Stimulated activated memory B cell treated with anti-CD40 and anti-IgM and Interleukin-4, amounts not matched to agents 10 μg/mL and 1 μg/mL and 100 μg/mL, for 72 hours (primary cell): ENCODE measurements around the gene CCDC186.
A peak's percentile ranks its signal among the peaks of the same experiment; 100 is the strongest.

Experiments used
- ATAC-seq: fragments of 150-1000 bp; cut with Tn5 transposase; 2 replicates; pipeline ENCODE4 v1.10.0; 2021
- H3K27ac Mint-ChIP-seq: one replicate; pipeline ENCODE4 v1.8.0; 2022; ENCODE audit warnings: mild to moderate bottlenecking, mixed read lengths
- H3K27me3 Mint-ChIP-seq: one replicate; pipeline ENCODE4 v1.8.0; 2022; ENCODE audit warnings: mixed read lengths
- H3K36me3 Mint-ChIP-seq: one replicate; pipeline ENCODE4 v1.8.0; 2022; ENCODE audit warnings: mixed read lengths
- H3K4me1 Mint-ChIP-seq: one replicate; pipeline ENCODE4 v1.8.0; 2022; ENCODE audit warnings: mixed read lengths
- H3K4me3 Mint-ChIP-seq: one replicate; pipeline ENCODE4 v1.8.0; 2022; ENCODE audit warnings: mild to moderate bottlenecking, moderate library complexity, mixed read lengths
- H3K9me3 Mint-ChIP-seq: one replicate; pipeline ENCODE4 v1.8.0; 2022; ENCODE audit warnings: mixed read lengths

The CCDC186 gene

DNA sequence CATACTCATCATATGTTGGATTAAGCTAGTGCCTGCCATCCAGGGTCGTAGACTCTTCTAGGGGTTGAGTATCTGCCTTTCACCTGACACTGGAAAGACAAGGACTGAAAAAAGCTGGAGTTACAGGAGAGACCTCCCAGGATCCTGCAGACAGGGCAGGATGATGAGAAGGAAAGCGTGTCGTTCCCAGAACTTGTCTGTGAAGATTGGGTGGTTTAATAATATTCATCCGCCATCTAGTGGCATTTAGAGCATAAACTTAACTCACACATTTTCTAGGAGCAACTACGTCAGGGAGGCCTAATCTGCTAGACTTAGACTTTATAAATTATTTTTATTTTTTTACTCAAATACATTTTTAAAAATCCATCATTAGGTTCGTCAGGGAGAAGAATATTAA lies 70.7 kb downstream of the CCDC186 start:
- ATAC-seq = peak; percentile 53
- H3K4me3 Mint-ChIP-seq = no peak overlapping the region
- H3K36me3 Mint-ChIP-seq = no peaks in the 10 kb centered on the region
- no peaks in the 10 kb centered on the region for H3K9me3 Mint-ChIP-seq
- peaks cover 41% of the 10 kb centered on the region for H3K4me1 Mint-ChIP-seq
- H3K27ac Mint-ChIP-seq = no peak overlapping the region
- H3K27me3 Mint-ChIP-seq = peaks cover 20% of the 10 kb centered on the region

DNA sequence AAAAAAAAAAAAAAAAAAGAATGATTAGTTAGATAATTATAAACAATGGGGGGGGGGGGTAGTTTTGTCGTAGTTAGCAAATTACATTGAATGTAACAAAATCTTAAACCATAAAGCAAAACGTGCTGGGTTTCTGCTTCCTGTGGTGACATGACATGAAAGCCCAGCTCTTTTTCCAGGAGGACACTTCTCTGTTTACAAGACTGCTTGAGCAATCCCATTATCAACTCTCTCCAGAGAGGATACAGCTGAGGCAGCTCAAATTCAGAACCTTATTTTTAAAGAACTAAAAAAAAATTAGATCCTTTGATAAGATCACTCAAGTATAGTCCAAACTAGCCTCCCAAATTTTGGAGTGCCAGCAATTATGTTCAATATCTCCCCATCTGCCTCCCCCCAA lies 71.7 kb downstream of the CCDC186 start:
- no peak for ATAC-seq
- Mint-ChIP-seq H3K27ac (no peak overlapping the region), H3K4me3 (no peak overlapping the region), H3K9me3 (no peaks in the 10 kb centered on the region), H3K27me3 (peaks cover 20% of the 10 kb centered on the region), H3K4me1 (peaks cover 47% of the 10 kb centered on the region), H3K36me3 (no peaks in the 10 kb centered on the region)

DNA sequence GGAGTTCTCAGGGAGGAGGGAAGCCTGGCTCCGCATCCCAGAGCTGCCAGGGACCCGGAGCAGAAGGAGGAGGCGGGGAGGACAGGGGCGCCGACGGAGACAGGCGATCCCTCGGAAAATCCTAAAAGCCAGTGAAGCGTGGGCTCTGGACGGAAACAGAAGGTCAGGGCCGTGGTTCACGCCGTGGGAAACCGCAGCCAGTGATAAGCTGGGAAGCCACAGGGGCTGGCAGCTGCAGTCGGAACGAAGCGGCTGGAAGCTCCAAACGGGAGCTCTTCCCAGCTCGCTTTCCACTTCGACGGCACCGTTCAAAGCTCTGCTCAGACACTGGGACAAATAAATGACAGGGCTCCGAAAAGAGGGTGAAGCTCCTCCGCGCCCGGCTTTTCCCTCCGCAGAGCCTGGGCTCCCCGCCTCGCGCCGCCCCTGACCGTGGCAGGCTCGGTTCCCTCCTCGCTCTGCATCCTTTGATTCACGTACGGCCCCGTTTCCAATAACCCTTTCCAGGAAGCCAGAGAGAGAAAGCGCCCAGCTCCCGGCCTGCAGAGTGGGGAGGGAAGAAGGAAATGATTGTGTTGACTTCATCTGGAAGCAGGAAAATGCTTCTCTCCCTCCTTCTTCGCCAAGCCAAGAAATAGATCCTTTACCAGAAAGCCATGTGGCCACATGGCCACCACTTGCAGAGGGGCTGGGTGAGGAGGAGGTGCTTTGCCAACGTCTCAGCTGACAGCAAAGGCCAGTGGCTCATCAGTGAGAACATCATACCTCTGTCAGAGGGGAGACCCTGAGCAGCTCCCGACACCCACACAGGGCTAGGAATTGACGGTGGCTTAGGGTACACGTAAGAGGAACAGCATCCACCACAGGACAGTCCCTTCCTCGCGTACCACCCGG lies 72.9 kb downstream of the CCDC186 start:
- Mint-ChIP-seq H3K27me3 (peaks cover 20% of the 10 kb centered on the region), H3K36me3 (no peaks in the 10 kb centered on the region), H3K9me3 (no peaks in the 10 kb centered on the region), H3K4me3 (peak overlapping the region; percentile 76), H3K27ac (peak overlapping the region; percentile 80), H3K4me1 (peaks cover 59% of the 10 kb centered on the region)
- peak; percentile 49 for ATAC-seq

DNA sequence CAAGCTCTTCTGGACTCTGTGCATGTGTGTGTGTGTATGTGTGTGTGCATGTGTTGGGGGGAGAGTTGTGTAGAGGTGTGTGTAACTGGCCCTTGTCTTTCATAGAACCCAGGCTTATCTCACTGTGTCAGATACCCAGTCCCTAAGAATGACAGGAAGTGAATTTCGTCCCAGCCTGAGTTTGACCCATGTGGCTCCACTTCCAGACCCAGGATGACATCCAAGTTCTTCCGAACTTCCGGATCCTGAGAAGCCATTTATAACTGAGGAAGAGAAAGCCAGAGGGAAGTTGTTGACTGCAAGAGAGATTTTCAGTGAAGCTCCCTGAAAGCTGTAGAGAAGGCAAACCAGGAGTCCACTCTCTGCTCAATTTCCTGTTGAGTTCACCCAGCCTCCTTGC lies 77.1 kb downstream of the CCDC186 start:
- no peak for ATAC-seq
- H3K4me3 Mint-ChIP-seq = no peak overlapping the region

DNA sequence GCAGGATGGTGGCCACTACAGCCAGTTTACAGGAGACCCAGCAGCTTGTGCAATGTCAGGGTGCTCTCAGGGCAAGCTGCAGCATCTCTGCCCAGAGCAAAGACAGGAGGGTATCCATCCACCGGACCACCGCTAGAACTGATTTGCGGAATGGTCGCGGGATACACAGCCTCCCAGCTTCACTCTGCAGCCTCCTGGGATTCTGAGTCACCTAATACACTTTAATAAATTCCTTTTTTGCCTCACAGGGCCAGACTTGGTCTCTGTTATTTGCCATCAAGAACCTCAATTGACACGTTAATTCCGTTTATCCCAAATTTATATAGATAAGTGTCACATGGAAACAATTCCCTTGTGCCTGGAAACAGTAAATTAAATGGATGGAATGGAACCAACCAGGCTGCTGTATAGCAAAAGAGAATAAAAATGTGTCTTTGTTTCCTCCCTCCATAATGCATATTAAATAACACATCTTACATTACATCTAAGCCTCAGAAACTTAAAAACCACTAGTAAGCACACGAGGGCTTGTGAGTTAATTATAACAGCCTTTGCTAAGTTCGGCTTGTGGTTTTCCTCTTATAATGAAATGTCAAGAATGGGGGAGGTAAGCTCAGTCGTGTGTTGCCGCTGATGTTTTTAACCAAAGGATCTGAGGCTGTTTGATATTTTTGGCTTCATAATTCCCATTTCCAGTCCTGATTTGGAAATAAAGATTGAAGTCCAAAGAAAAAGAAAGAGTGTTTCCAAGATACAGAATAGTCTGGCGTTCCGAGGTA lies 78.3 kb downstream of the CCDC186 start:
- Mint-ChIP-seq H3K36me3 (peaks cover 11% of the 10 kb centered on the region), H3K27me3 (peaks cover 10% of the 10 kb centered on the region), H3K27ac (peak overlapping the region; percentile 77), H3K9me3 (peaks cover 9% of the 10 kb centered on the region), H3K4me3 (peak overlapping the region; percentile 58), H3K4me1 (peaks cover 63% of the 10 kb centered on the region)
- ATAC-seq = peak; percentile 75

More for the DNA sequence above, 77.1 kb downstream of the CCDC186 start:
- H3K27me3 Mint-ChIP-seq = peaks cover 20% of the 10 kb centered on the region
- H3K36me3 Mint-ChIP-seq = peaks cover 11% of the 10 kb centered on the region
- H3K27ac Mint-ChIP-seq = peak overlapping the region; percentile 77
- H3K4me1 Mint-ChIP-seq = peaks cover 73% of the 10 kb centered on the region
- peaks cover 9% of the 10 kb centered on the region for H3K9me3 Mint-ChIP-seq

DNA sequence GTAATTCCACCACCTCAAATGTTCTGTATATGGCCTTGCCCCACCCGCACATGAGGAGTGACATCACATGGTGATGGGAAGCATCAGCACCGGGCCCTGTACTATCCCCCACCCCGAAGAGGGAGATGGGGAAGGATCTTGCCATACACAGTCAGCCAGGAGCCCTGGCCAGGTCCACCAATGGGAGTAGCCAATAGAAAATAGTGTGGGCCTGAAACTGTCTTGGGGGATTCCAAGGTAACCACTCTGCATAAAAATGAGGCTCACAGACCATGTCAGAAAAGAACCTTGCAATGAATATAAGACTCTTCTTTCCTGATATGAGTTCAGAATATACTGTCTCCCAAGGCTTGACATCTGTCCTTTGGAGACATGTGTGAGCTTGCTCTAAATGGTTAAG lies 79.2 kb downstream of the CCDC186 start:
- Mint-ChIP-seq H3K9me3 (peaks cover 9% of the 10 kb centered on the region), H3K4me1 (peaks cover 53% of the 10 kb centered on the region), H3K4me3 (peak overlapping the region; percentile 29), H3K27ac (peak overlapping the region; percentile 77), H3K27me3 (peaks cover under 1% of the 10 kb centered on the region), H3K36me3 (peaks cover 11% of the 10 kb centered on the region)
- ATAC-seq = peak; percentile 72

DNA sequence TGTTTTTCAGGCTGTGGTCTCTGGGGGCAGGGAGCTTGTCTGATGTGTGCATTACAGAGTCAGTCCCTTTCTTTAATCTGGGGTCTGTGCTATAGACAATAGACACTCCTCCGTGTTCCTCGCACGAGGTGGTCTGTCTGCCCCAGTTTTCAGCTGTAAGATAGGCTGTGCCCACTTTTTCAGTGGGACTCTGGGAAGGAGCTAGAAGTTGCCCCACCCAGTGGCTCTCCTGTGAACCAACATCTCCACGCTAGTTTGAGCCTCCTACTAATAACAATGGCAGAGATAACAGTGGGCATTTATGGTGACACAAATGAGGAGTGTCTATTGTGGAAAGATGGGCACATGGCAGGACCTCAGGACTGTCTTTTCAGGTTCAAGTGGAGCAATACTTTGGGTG lies 86.3 kb downstream of the CCDC186 start:
- Mint-ChIP-seq H3K27ac (no peak overlapping the region), H3K27me3 (no peaks in the 10 kb centered on the region)
- no peak for ATAC-seq

DNA sequence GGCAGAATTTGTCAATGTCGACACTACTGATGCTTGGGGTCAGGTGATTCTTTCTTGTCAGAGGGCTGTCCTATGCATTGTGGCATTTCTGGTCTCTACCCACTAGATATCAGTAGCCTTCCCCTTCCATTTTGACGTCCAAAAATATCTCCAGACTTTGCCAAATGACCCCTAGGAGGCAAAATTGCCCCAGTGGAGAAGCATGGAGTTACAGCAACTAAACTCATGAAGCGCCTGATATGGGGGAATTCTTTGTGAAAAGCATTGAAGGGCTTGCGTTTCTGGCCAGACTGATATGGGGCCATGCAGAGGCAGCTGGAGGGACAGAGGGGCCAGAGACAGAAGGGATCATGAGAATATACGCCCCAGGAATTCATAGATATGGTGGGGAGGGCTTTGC lies 86.7 kb downstream of the CCDC186 start:
- no peaks in the 10 kb centered on the region for H3K4me1 Mint-ChIP-seq

More for the DNA sequence above, 86.3 kb downstream of the CCDC186 start:
- no peaks in the 10 kb centered on the region for H3K9me3 Mint-ChIP-seq
- H3K36me3 Mint-ChIP-seq = no peaks in the 10 kb centered on the region
- no peak overlapping the region for H3K4me3 Mint-ChIP-seq
- no peaks in the 10 kb centered on the region for H3K4me1 Mint-ChIP-seq

DNA sequence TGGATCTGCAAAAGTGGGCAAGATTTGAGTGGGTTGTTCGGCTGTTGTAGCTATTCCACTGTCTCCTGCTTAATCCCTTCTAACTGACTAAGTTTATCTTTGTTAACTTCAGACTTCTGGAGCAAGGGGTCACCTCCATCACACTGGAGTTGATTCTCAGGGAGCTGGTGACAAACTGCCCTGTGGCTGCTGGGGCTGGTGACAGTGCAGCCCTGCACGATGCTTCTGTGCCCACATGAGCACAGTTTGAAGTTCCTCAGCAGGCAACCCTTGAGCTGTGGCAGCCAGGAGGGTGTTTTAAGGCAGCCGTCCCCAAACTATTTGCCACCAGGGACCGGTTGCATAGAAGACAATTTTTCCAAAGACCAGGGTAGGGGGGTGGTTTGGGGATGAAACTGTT lies 89.8 kb downstream of the CCDC186 start:
- no peak overlapping the region for H3K27ac Mint-ChIP-seq
- ATAC-seq = no peak
- H3K36me3 Mint-ChIP-seq = no peaks in the 10 kb centered on the region
- H3K4me3 Mint-ChIP-seq = no peak overlapping the region
- H3K27me3 Mint-ChIP-seq = no peaks in the 10 kb centered on the region
- H3K9me3 Mint-ChIP-seq = no peaks in the 10 kb centered on the region
- H3K4me1 Mint-ChIP-seq = no peaks in the 10 kb centered on the region

More for the DNA sequence above, 86.7 kb downstream of the CCDC186 start:
- Mint-ChIP-seq H3K9me3 (no peaks in the 10 kb centered on the region), H3K4me3 (no peak overlapping the region), H3K27me3 (no peaks in the 10 kb centered on the region), H3K36me3 (no peaks in the 10 kb centered on the region), H3K27ac (no peak overlapping the region)
- ATAC-seq = no peak

DNA sequence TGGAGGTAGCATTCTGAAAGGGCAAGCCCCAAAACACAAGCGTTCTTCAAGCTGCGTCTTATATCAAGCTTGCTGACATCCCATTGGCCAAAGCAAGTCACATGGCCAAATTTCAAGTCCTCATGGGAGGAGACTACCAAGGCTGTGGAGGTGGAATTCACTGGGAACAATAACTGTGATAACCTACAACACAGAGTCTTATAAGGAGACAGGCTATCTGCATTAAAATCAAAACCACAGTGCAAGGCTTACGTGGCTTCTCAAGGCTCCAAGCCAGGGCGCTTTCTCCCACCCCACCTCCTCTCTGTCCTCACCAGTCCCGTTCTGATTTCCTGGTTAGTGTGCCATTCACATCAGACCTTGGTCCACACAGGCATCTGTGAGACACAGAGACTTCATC lies 91.0 kb downstream of the CCDC186 start:
- H3K4me1 Mint-ChIP-seq = peaks cover 2% of the 10 kb centered on the region
- no peaks in the 10 kb centered on the region for H3K9me3 Mint-ChIP-seq
- H3K4me3 Mint-ChIP-seq = no peak overlapping the region
- ATAC-seq = no peak
- no peaks in the 10 kb centered on the region for H3K36me3 Mint-ChIP-seq
- no peaks in the 10 kb centered on the region for H3K27me3 Mint-ChIP-seq
- H3K27ac Mint-ChIP-seq = no peak overlapping the region

DNA sequence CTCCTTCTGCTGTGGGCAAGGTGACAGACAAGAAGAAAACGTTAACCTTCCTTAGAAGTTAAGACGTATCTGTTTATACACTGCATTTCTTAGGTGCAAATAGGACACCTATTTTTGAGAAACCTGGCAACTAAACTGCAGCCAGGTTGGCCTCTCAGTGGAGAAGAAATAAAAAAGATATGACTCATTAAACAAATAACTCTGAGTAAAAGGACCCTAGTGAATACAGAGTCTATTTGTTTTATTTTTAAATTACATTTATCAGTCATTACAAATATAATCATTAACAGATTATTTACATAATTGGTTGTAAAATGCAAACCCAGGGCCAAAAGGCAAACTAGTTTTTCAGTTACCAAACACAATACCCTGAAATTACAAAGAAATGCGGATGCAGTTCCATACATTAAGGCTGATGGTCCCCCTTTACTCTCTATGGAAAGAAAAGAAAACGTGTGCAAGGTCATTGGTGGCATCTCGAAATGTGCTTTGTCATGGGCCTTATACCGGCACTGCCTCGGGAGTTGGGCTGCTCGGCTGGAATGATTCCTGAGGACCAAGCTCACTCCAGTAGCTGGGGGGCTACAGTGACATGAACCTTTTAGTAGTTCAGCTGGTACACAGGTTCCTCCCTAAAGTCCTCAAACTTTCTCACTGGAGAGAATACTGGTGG lies 92.0 kb downstream of the CCDC186 start:
- Mint-ChIP-seq H3K9me3 (no peaks in the 10 kb centered on the region), H3K27ac (no peak overlapping the region), H3K4me3 (no peak overlapping the region), H3K4me1 (peaks cover 12% of the 10 kb centered on the region), H3K27me3 (no peaks in the 10 kb centered on the region), H3K36me3 (no peaks in the 10 kb centered on the region)
- ATAC-seq = no peak

DNA sequence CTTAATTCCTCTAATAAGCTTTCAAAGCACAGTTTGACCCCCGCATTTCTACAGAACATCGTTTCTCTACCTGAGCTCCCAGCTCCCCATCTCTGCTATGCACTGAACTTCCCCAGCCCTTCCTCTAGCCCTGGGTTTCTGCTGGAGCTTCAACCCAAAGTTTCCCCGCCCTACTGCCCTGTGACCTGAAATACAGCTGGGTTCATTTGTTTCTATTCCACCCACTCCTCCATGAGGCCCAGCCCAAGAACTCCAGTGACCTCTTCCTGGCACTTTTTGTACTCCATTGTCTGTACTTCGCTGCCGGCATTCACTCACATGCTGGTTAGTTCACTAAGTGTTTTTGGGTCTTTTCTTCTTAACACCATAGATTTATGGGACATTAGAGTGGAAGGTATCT lies 94.6 kb downstream of the CCDC186 start:
- ATAC-seq = no peak
- H3K9me3 Mint-ChIP-seq = no peaks in the 10 kb centered on the region
- H3K4me3 Mint-ChIP-seq = no peak overlapping the region
- no peak overlapping the region for H3K27ac Mint-ChIP-seq
- H3K36me3 Mint-ChIP-seq = no peaks in the 10 kb centered on the region
- H3K27me3 Mint-ChIP-seq = no peaks in the 10 kb centered on the region
- H3K4me1 Mint-ChIP-seq = peaks cover 15% of the 10 kb centered on the region

DNA sequence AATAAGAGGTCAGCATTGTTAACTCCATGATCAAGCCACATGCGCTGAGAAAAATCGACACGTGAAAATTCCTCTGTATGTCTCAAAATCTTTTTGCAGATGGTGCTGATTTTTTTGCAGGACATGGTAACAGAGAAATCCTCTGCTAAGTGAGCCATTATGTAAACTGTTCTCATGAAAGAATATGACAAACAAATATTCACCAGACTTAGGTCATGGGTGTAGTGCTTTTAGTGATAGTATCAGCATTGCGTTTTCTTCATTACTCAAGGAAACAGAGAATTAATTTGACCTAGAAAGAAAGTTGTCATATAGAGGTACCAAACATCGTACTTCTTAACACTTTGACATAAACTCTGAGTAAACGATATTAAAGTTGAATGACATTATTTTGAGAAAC lies 95.7 kb downstream of the CCDC186 start:
- peaks cover 23% of the 10 kb centered on the region for H3K4me1 Mint-ChIP-seq
- no peaks in the 10 kb centered on the region for H3K9me3 Mint-ChIP-seq
- H3K27me3 Mint-ChIP-seq = no peaks in the 10 kb centered on the region
- no peaks in the 10 kb centered on the region for H3K36me3 Mint-ChIP-seq
- no peak overlapping the region for H3K4me3 Mint-ChIP-seq
- H3K27ac Mint-ChIP-seq = peak overlapping the region; percentile 65
- ATAC-seq = no peak

DNA sequence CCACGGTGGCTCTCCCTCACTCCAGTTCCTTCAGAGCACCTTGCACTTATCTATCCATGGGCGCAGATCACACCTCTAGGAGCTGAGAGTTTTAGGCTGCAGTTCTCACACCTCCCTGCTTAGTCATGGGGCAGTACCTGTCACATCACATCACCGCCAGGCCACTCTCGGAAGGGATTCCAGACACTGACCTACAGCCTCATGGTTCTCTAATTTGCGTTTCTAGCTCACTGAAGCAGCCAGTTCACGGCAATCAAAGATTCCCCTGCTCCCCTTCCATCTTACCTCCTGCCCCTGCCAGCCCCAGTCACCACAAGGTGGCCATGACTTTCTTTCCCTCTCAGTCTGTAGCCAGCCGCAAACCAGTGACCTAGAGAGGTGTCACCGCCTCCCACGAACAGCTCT lies 96.2 kb downstream of the CCDC186 start:
- Mint-ChIP-seq H3K4me3 (no peak overlapping the region), H3K4me1 (peaks cover 28% of the 10 kb centered on the region), H3K27me3 (no peaks in the 10 kb centered on the region), H3K27ac (peak overlapping the region; percentile 65), H3K36me3 (no peaks in the 10 kb centered on the region), H3K9me3 (no peaks in the 10 kb centered on the region)
- ATAC-seq = peak; percentile 63

DNA sequence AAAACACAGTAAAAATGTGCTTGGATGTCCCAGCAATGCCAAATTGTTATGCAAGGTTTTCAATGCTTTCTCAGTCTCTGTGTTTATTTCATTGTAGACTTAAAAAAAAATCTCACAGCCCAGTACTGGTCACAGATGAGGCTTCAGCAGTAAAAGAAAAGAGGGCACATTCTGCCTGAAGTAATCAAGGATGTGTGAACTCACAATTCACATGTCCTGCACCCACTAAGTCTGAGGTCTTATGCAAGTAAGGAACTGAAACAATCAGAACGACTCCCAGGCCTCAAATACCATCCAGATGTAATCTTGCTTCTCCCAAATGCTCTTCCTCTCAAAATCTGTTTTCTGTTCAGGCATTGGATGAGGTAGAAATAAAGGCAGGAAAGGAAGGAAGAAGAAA lies 96.7 kb downstream of the CCDC186 start:
- ATAC-seq = peak; percentile 31
- Mint-ChIP-seq H3K27me3 (no peaks in the 10 kb centered on the region), H3K27ac (peak overlapping the region; percentile 65), H3K4me1 (peaks cover 33% of the 10 kb centered on the region), H3K9me3 (no peaks in the 10 kb centered on the region), H3K36me3 (no peaks in the 10 kb centered on the region), H3K4me3 (no peak overlapping the region)
